Liver (tissue), 3 donors: ENCODE results near the gene ZNF205.

ENCODE experiments used
- GABPA ChIP-seq, 2 donors: IDR thresholded peaks in 1 of 2; conservative IDR thresholded peaks in 1 of 2; 2 replicates each; pipeline ENCODE4 v1.6.1; 2016; ENCODE audit warnings: antibody characterized with exemption in 2 of 2, mild to moderate bottlenecking in 1 of 2, moderate library complexity in 1 of 2
- HNF4A ChIP-seq, 2 donors: conservative IDR thresholded peaks; 2 replicates each; pipeline ENCODE4 v1.6.1; 2016; ENCODE audit warnings: antibody characterized with exemption in 2 of 2, mild to moderate bottlenecking in 2 of 2
- SP1 ChIP-seq: IDR thresholded peaks from 2 replicates; pipeline ENCODE4 v1.6.1; 2018; ENCODE audit warnings: antibody characterized with exemption, mild to moderate bottlenecking
- TAF1 ChIP-seq: conservative IDR thresholded peaks from 2 replicates; pipeline ENCODE4 v1.6.1; 2016; ENCODE audit warnings: antibody characterized with exemption, mild to moderate bottlenecking
- TF ChIP-seq, protein P1 (sequence below): IDR thresholded peaks from 2 replicates; pipeline ENCODE4 v1.6.1; 2016; ENCODE audit warnings: antibody characterized with exemption
- TF ChIP-seq, protein P2 (sequence below): fragments of 150-350 bp; IDR thresholded peaks from 2 replicates; pipeline ENCODE4 v1.5.1; 2017; ENCODE audit warnings: improper control_type of control experiment, low read depth, low read length; ENCODE audit not compliant: missing input control
- TF ChIP-seq, protein P3 (sequence below): IDR thresholded peaks from 2 replicates; pipeline ENCODE4 v1.6.1; 2016; ENCODE audit warnings: antibody characterized with exemption
- TF ChIP-seq, protein P4 (sequence below): IDR thresholded peaks from 2 replicates; pipeline ENCODE4 v1.6.1; 2016; ENCODE audit warnings: antibody characterized with exemption
- donor health status: healthy.
- donor health status: healthy.

DNA sequence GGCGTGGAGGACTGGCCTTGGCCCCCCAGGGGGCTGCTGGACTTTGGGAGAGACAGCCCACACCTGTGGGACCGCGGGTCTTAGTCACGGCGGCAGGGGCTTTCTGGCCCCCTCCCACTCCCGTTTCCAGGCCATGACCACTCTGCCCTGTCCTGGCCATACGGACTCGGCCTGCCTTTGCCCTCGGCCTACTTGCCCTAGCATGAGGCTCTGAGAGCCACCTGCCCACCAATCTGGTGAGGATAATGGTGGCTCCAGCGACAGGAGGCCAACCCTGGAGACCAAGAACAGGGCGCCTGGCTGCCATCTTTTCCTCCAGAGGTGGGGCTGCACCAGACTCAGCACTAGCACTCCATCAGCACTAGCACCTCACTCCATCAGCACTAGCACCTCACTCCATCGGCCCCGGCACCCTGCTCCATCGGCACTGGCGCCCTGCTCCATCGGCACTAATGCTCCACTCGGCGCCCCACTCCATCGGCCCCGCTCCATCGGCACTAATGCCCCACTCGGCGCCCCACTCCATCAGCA lies 29.5 kb downstream of the ZNF205 start:
- TF ChIP-seq, protein P1, sequence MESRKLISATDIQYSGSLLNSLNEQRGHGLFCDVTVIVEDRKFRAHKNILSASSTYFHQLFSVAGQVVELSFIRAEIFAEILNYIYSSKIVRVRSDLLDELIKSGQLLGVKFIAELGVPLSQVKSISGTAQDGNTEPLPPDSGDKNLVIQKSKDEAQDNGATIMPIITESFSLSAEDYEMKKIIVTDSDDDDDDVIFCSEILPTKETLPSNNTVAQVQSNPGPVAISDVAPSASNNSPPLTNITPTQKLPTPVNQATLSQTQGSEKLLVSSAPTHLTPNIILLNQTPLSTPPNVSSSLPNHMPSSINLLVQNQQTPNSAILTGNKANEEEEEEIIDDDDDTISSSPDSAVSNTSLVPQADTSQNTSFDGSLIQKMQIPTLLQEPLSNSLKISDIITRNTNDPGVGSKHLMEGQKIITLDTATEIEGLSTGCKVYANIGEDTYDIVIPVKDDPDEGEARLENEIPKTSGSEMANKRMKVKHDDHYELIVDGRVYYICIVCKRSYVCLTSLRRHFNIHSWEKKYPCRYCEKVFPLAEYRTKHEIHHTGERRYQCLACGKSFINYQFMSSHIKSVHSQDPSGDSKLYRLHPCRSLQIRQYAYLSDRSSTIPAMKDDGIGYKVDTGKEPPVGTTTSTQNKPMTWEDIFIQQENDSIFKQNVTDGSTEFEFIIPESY = no peak
- TF ChIP-seq, protein P2, sequence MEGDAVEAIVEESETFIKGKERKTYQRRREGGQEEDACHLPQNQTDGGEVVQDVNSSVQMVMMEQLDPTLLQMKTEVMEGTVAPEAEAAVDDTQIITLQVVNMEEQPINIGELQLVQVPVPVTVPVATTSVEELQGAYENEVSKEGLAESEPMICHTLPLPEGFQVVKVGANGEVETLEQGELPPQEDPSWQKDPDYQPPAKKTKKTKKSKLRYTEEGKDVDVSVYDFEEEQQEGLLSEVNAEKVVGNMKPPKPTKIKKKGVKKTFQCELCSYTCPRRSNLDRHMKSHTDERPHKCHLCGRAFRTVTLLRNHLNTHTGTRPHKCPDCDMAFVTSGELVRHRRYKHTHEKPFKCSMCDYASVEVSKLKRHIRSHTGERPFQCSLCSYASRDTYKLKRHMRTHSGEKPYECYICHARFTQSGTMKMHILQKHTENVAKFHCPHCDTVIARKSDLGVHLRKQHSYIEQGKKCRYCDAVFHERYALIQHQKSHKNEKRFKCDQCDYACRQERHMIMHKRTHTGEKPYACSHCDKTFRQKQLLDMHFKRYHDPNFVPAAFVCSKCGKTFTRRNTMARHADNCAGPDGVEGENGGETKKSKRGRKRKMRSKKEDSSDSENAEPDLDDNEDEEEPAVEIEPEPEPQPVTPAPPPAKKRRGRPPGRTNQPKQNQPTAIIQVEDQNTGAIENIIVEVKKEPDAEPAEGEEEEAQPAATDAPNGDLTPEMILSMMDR = no peak
- TF ChIP-seq, protein P3, sequence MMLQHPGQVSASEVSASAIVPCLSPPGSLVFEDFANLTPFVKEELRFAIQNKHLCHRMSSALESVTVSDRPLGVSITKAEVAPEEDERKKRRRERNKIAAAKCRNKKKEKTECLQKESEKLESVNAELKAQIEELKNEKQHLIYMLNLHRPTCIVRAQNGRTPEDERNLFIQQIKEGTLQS = no peak
- no peak for TF ChIP-seq GABPA (IDR thresholded peaks at IDR 0.05 in 1 of 2, conservative IDR thresholded peaks at IDR 0.05 in 1 of 2)
- no peak for TF ChIP-seq HNF4A (conservative IDR thresholded peaks at IDR 0.05)
- TF ChIP-seq, protein P4, sequence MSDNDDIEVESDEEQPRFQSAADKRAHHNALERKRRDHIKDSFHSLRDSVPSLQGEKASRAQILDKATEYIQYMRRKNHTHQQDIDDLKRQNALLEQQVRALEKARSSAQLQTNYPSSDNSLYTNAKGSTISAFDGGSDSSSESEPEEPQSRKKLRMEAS = no peak
- no peak for TF ChIP-seq SP1
- no peak for TF ChIP-seq TAF1
